Mononuclear cell (primary cell): ENCODE results near the gene RTTN. TPM values are rescaled to one million over a fixed set of nuclear protein-coding genes. Genes with fewer than 3 reads are reported as not detected.

Experiments used
- H3K27me3 ChIP-seq: 2 replicates; pipeline ENCODE4 v1.6.0; 2011; ENCODE audit warnings: low read length, control low read depth; ENCODE audit not compliant: insufficient read depth
- H3K4me1 ChIP-seq: 2 replicates; pipeline ENCODE4 v1.5.1; 2011; ENCODE audit warnings: mild to moderate bottlenecking, low read length, control low read depth; ENCODE audit not compliant: insufficient read depth
- H3K4me3 ChIP-seq: 2 replicates; pipeline ENCODE4 v1.5.1; 2011; ENCODE audit warnings: mild to moderate bottlenecking, low read length, moderate library complexity
- H3K9me3 ChIP-seq: 2 replicates; pipeline ENCODE4 v1.5.1; 2011; ENCODE audit warnings: low read depth, mild to moderate bottlenecking, control low read depth, low read length
- total RNA-seq: library from RNA; depleted of rRNA; stranded (reverse); fragments of >200 nt; gene quantifications from one replicate; pipeline ENCODE4 v1.2.3, GENCODE V29; 2012

Gene RTTN
- total RNA-seq, 1 donor, result 42.0 TPM

DNA sequence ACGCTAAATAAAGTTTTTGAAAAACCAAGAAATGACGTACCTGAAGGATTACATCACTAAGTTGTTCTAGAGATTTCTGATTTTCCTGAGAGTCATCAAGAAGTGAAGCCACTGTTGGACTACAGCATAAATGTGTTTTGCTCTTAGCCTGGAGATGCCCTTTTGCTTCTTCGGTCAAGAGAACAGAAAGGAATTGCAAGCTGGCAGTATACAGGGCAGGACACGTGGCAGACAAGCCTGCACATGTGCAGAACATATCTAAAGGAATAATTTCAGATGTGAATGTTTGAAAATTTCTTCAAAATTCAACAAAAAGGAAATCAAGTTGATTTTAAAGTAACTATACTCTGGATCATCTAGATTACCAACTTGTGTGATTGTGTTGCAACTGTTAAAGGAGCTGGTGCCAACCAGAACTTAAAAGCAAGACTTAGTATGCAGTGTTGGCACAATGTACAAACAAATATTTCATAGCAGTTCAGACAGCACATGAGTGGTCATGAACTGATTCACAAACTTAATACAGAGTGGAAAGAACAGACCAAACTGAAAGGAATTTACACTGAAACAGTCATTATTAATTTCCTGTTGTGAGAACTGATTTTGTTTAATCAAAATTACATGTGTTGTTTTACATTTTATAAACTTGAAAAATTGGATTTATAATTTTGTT is 157.4 kb downstream of the RTTN start:
- no peaks in the 10 kb centered on the region for H3K9me3 ChIP-seq
- H3K4me1 ChIP-seq, result no peaks in the 10 kb centered on the region
- H3K4me3 ChIP-seq, result no peak overlapping the region
- no peaks in the 10 kb centered on the region for H3K27me3 ChIP-seq

DNA sequence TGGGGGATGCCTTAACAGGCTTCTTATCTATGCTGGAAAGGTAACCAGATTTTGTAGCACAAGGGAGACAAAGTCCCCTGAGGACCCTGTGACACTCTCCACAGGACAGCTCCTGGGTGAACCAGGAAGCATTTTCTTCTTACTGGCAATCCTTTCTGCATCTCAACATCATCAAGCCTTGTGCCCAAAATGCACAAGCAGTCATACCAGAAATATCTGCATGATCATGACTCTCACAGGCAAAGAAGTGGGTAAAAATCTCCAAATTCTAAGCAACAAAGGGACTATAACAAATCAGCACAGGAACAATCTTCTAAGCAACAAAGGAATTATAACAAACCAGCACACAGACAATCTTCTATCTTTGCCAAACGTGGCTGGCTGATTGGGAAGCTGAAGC is 158.7 kb downstream of the RTTN start:
- H3K9me3 ChIP-seq, result no peaks in the 10 kb centered on the region
- no peaks in the 10 kb centered on the region for H3K4me1 ChIP-seq
- H3K27me3 ChIP-seq, result no peaks in the 10 kb centered on the region
- H3K4me3 ChIP-seq, result no peak overlapping the region

DNA sequence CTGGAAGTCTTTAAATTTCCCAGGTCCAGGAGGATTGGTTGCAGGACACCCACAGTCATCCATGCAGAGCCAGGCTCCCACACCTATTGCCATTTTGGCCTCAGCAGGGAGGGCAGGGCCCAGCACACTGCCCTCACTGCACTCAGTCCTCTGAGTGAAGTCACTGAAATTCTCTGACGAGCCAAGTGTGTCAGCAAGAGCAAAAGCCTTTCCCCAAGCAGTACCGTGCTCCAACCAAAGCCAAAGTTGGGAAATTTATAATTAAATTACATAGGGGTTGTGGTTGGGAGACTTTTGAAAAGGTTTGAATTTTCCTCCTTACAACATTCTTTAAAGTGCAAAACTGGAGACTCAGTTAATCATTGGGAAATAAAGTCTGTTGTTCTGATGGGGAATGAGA is 159.3 kb downstream of the RTTN start:
- H3K4me1 ChIP-seq, result no peaks in the 10 kb centered on the region

GRCh38 chr18:70044632-70045031 is 160.9 kb downstream of the RTTN start:
- Histone ChIP-seq H3K9me3 (no peaks in the 10 kb centered on the region), H3K4me3 (no peak overlapping the region), H3K27me3 (no peaks in the 10 kb centered on the region), H3K4me1 (no peaks in the 10 kb centered on the region)

More for the DNA sequence above, 159.3 kb downstream of the RTTN start:
- H3K9me3 ChIP-seq, result no peaks in the 10 kb centered on the region
- H3K27me3 ChIP-seq, result no peaks in the 10 kb centered on the region
- H3K4me3 ChIP-seq, result no peak overlapping the region

GRCh38 chr18:70041459-70042050 is 163.9 kb downstream of the RTTN start:
- Histone ChIP-seq H3K27me3 (no peaks in the 10 kb centered on the region), H3K4me1 (no peaks in the 10 kb centered on the region), H3K4me3 (no peak overlapping the region), H3K9me3 (no peaks in the 10 kb centered on the region)

DNA sequence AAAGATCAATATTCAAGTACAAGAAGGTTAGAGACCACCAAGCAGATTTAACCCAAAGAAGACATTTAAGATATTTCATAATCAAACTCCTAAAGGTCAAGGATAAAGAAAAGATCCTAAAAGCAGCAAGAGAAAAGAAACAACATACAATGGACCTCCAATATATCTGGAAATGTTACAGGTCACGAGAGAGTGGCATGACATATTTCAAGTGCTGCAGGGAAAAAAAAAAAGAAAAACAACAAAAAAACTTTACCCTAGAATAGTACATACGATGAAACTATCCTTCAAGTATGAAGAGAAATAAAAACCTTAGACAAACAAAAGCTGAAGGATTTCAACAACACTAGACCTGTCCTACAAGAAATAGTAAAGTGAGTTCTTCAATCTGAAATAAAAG is 166.3 kb downstream of the RTTN start:
- Histone ChIP-seq H3K4me3 (no peak overlapping the region), H3K27me3 (no peaks in the 10 kb centered on the region), H3K4me1 (no peaks in the 10 kb centered on the region), H3K9me3 (no peaks in the 10 kb centered on the region)

DNA sequence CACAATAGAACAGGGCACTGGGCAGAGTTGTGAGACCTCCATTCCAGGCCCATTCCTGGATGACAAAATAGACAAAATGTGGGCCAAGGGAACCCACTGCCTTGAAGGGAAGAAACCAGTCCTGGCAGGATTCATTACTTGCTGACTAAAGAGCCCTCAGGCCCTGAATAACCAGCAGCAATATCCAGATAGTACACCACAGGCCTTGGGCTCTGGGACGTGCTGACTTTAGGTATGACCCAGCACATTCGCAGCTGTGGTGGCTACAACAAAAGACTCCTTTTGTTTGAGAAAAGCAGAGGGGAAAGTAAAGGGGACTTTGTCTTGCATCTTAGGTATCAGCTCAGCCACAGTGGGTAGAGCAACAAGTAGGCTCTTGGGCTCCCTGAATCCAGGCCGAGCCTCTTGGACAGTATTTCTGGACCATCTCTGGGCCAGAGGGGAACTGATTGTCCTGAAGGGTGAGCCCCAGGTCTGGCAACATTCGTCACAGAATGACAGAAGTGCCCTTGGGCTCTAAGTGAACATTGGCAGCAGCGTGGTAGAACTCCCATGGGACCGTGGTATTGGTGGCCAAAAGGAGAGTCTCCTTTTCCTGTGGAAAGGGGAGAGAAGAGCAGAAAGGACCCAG is 167.9 kb downstream of the RTTN start:
- Histone ChIP-seq H3K4me3 (no peak overlapping the region), H3K27me3 (no peaks in the 10 kb centered on the region), H3K9me3 (no peaks in the 10 kb centered on the region), H3K4me1 (no peaks in the 10 kb centered on the region)

DNA sequence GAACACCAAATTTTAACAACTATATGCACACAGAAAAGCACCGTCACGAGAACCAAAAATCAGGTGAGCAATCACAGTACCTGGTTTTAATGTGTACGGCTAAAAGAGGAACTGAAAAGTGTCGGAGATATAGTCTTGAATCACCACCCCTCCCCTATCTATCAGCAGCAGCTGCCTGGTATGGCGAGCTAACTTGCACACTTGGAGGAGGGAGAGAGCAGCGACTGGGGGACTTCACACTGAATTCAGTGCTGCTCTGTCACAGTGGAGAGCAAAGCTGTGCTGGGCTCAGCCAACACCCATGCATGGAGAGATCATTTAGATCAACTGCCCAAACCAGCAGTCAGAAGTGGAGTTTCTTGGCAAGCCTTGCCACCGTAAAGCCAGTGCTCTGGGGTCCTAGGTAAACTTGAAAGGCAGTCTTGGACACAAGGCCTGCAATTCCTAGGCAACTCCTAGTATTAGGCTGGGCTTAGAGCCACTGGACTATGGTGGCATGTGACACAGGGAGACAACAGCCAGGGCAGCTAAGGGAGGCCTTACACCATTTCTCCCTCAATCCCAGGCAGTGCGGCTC is 168.6 kb downstream of the RTTN start:
- no peaks in the 10 kb centered on the region for H3K9me3 ChIP-seq
- H3K4me3 ChIP-seq, result no peak overlapping the region
- H3K27me3 ChIP-seq, result no peaks in the 10 kb centered on the region
- no peaks in the 10 kb centered on the region for H3K4me1 ChIP-seq

DNA sequence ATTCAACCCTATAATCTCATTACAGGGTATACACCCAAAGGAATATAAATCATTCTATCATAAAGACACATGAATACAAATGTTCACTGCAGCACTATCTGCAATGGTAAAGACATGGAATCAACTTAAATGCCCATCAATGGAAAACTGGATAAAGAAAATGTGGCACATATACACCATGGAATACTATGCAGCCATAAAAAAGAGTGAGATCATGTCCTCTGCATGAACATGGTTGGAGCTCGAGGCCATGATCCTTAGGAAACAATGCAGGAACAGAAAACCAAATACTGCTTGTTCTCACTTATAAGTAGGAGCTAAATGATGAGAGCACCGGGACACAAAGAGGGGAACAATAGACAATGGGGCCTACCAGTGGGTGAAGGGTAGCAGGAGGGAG is 169.3 kb downstream of the RTTN start:
- Histone ChIP-seq H3K4me1 (no peaks in the 10 kb centered on the region), H3K9me3 (no peaks in the 10 kb centered on the region), H3K4me3 (no peak overlapping the region), H3K27me3 (no peaks in the 10 kb centered on the region)

GRCh38 chr18:70031221-70031620 is 174.3 kb downstream of the RTTN start:
- H3K9me3 ChIP-seq, result no peaks in the 10 kb centered on the region
- no peak overlapping the region for H3K4me3 ChIP-seq
- H3K27me3 ChIP-seq, result no peaks in the 10 kb centered on the region
- H3K4me1 ChIP-seq, result no peaks in the 10 kb centered on the region

- no peaks in the 10 kb centered on the region for H3K27me3 ChIP-seq
- no peaks in the 10 kb centered on the region for H3K9me3 ChIP-seq
- H3K4me1 ChIP-seq, result no peaks in the 10 kb centered on the region
- no peak overlapping the region for H3K4me3 ChIP-seq
Measured at GRCh38 chr18:70030728-70031127, 174.8 kb downstream of the RTTN start.

GRCh38 chr18:70029163-70029562 is 176.3 kb downstream of the RTTN start:
- H3K4me1 ChIP-seq, result no peaks in the 10 kb centered on the region
- H3K4me3 ChIP-seq, result no peak overlapping the region
- H3K9me3 ChIP-seq, result no peaks in the 10 kb centered on the region
- no peaks in the 10 kb centered on the region for H3K27me3 ChIP-seq

- H3K27me3 ChIP-seq, result no peaks in the 10 kb centered on the region
- no peaks in the 10 kb centered on the region for H3K4me1 ChIP-seq
- no peaks in the 10 kb centered on the region for H3K9me3 ChIP-seq
- H3K4me3 ChIP-seq, result no peak overlapping the region
Measured at GRCh38 chr18:70028734-70029133, 176.8 kb downstream of the RTTN start.

DNA sequence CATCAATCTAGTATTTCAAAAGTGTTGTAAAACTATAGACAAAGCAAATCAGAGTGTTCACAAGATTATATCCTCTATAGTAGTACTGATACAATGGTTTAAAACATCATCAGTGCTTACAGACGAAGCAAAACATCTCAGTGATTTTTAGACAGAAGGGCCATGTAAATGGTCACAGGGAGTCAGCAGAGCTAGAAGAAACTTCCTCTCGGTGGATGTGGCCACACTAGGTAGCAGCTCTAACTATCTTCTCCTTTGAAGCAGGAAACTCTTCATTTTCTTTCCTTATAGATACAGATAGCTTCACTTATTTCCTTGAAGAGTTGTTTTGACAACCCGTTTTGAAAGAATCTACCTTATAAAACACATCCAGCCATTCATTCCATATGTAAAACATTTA is 177.4 kb downstream of the RTTN start:
- H3K27me3 ChIP-seq, result no peaks in the 10 kb centered on the region
- no peaks in the 10 kb centered on the region for H3K4me1 ChIP-seq
- no peaks in the 10 kb centered on the region for H3K9me3 ChIP-seq
- H3K4me3 ChIP-seq, result no peak overlapping the region

DNA sequence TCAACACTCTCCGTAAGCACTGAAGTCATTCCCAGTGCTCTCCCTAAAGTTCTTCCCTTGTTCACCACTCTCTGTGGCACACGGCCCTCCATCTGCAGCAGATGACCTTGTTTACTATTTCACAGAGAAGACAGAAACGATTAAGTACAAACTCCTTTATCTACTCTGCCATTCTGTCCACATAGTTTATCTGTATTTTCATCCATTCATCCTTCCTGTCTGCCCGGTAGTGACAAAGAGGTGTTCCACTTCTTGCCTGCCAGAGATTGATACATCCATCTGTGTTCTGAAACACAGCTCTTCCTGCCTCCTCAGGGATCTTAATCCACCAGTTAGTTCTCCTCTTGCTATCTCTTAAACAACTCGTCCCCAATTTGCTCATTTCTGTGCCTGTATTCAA is 179.9 kb downstream of the RTTN start:
- Histone ChIP-seq H3K4me1 (peaks cover under 1% of the 10 kb centered on the region), H3K9me3 (no peaks in the 10 kb centered on the region), H3K27me3 (no peaks in the 10 kb centered on the region), H3K4me3 (no peak overlapping the region)
